Right cardiac atrium (tissue), 5 donors: ENCODE data around the gene TEX51. TPM values are rescaled to one million over a fixed set of nuclear protein-coding genes. Genes with fewer than 3 reads are reported as not detected.

Source experiments
- ATAC-seq, 2 donors: fragments of 200-7000 bp; cut with Tn5 transposase; one replicate each; pipeline versions ENCODE4 v1.8.0 to v1.9.1; 2020; ENCODE audit warnings: moderate library complexity in 2 of 2, mild to moderate bottlenecking in 1 of 2
- DNase-seq, 3 donors: peaks; one replicate each; pipeline ENCODE4 v3.0.0-alpha.2; 2020
- H3K27ac ChIP-seq: one replicate; pipeline ENCODE4 v1.5.1; 2013; ENCODE audit warnings: mild to moderate bottlenecking, low read length, control low read depth, moderate library complexity
- H3K27me3 ChIP-seq: one replicate; pipeline ENCODE4 v1.6.1; 2013; ENCODE audit not compliant: control insufficient read depth, insufficient read depth
- H3K4me1 ChIP-seq: one replicate; pipeline ENCODE4 v1.6.1; 2013; ENCODE audit warnings: low read length; ENCODE audit not compliant: control insufficient read depth, insufficient read depth
- H3K4me3 ChIP-seq: one replicate; pipeline ENCODE4 v1.5.1; 2013; ENCODE audit warnings: low read length, control low read depth
- H3K9me3 ChIP-seq: one replicate; pipeline ENCODE4 v1.6.1; 2013; ENCODE audit warnings: low read length; ENCODE audit not compliant: control insufficient read depth
- WGBS: extraction: QIAGEN DNeasy Blood & Tissue Kit; methylation state at CpG from one replicate; pipeline ENCODE4 v1.1.7; 2013; 5-methylcytosine and 5-hydroxymethylcytosine counted together
- intact Hi-C, 4 donors: fragments of 100-400 bp; cut with DNase I; formaldehyde crosslinking; loops; one replicate each; pipeline versions ENCODE4 v1.11.0 to v1.14.0; 2022 to 2023
- polyA plus RNA-seq: library from polyadenylated mRNA; stranded (reverse); fragments of 200-250 nt; gene quantifications from one replicate; pipeline ENCODE4 v1.2.3, GENCODE V29; 2013
- total RNA-seq, 4 donors: library from RNA; stranded (reverse); fragmentation: NEBNext Ultra II Directional; extraction: Animal tissue kit (Norgen Biotek cat#: 25700); gene quantifications; one replicate each; pipeline ENCODE4 v1.2.1, GENCODE V29; 2021
- donor health status: healthy with polysubstance abuse.
- donor health status: DM: no; HTN: yes; CAD: no.
- donor health status: DM: no; HTN: no; CAD: no.
- donor health status: DM: no; HTN: yes; CAD: no; lungs with severe emphysema.
- donor health status: DM: yes; HTN: yes; CAD: no.

Gene TEX51
- total and polyA plus RNA-seq, 5 donors, result not detected

DNA sequence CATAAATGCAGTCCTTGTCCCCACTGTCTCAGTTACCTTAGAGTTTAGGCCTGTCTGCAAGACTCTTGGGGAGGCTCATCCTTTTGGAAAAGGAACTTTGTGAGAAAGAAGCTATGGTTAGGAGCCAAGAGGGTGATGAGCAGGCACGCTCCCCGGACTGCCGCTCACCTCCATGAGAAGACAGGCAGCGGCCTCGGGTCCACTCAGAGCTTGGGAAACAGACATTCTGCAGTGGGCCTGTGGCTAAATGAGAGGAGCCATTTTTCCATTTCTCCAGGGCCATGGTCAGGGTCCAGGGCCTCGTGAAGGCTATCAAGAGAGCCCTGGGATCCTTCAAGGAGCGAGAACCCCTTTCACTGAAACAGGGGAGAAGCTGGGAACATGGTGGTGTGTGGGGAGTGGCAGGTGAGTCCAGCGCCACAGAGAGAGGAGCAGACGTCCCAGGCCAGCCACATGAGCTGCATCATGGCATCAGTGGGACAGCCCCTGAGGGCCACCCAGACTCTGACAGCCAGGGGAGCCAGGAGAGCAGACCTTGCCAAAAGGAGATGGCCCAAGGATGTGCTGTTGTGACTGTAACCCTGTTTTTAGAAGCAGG, 4.0 kb upstream of the TEX51 start:
- Histone ChIP-seq H3K4me3 (no peak overlapping the region), H3K27ac (no peak overlapping the region), H3K27me3 (no peaks in the 10 kb centered on the region), H3K9me3 (no peaks in the 10 kb centered on the region), H3K4me1 (no peaks in the 10 kb centered on the region)
- ATAC-seq, result no peak
- no peak for DNase-seq
- intact Hi-C loops, result no loop called here
- WGBS, result 86% methylated on average over 9 of the region's 9 CpGs

DNA sequence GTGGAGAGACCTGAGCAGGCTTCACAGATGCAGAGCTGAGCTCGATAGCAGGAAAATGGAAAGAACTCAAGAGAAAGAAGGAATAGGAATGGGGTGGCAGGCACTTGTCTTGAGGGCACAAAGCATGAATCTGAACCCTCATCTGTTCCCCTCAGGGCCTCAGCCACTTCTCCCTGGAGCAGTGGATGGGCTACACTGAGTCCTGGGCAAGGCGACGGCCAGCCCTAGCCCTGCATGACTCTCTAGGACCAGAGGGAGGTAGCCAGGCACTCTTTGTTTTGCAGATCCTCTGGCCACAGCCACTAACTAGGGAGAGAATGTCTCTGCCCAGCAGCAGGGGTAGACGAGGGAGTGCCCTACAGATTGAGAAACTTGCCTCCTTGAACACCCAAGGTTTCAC, 3.4 kb upstream of the TEX51 start:
- DNase-seq (no peak), ATAC-seq (no peak)
- H3K27me3 ChIP-seq, result no peaks in the 10 kb centered on the region
- 56% methylated on average over 4 of the region's 4 CpGs for WGBS
- H3K4me1 ChIP-seq, result no peaks in the 10 kb centered on the region
- intact Hi-C loops, result no loop called here
- no peak overlapping the region for H3K27ac ChIP-seq
- H3K9me3 ChIP-seq, result no peaks in the 10 kb centered on the region
- H3K4me3 ChIP-seq, result no peak overlapping the region

DNA sequence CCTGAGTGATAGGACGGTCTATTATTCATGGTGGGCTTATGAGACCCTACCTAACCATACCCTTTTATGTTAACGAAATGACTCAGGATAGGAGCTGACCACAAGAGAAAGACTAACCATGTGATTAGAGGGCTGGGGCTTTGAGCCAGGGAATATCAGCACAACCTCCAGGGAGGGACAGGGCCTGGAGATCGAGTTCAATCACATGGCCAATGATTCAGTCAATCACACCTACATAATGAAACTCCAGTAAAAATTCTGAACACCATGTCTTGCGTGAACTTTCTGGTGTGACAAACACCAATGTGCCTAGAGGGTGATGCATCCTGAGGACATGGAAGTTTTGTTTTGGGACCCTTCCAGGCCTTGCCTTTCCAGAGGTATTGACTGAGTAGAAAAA, 2.2 kb upstream of the TEX51 start:
- DNase-seq, result no peak
- no peak overlapping the region for H3K4me3 ChIP-seq
- H3K9me3 ChIP-seq, result no peaks in the 10 kb centered on the region
- no peaks in the 10 kb centered on the region for H3K4me1 ChIP-seq
- no peak overlapping the region for H3K27ac ChIP-seq
- intact Hi-C loops, result no loop called here
- no peaks in the 10 kb centered on the region for H3K27me3 ChIP-seq
- no peak for ATAC-seq
- WGBS, result 59% methylated on average over 4 of the region's 4 CpGs

DNA sequence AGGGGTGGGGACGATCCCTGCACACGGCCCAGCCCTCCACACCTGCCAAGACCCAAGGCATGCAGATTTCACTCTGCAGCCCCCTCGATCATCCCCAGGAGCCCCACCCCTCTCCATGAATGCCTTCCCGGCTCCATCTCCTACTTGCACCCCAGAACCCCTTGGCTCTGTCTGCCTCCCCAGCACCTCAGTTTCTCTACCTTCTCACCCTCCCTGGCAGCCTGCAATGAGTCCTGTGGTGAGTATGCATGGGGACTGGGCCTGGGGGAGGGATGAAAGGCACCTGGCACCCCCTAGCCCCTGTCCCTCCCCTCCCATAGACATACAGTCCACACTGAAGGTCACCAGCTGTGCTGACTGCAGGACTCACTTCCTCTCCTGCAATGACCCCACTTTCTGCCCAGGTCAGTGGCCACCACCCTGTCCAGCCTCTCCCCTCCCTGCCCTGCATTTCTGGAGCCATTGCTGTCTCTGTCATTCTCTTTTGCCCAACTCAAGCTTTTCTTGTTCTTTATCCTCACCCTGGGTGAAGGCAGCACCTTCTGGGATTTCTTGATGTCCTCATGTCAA, 1.0 kb downstream of the TEX51 start:
- WGBS, result 81% methylated on average over 4 of the region's 4 CpGs
- Histone ChIP-seq H3K4me1 (no peaks in the 10 kb centered on the region), H3K27ac (no peak overlapping the region), H3K9me3 (no peaks in the 10 kb centered on the region), H3K27me3 (no peaks in the 10 kb centered on the region), H3K4me3 (no peak overlapping the region)
- DNase-seq (no peak), ATAC-seq (no peak)
- intact Hi-C loops, result no loop called here

DNA sequence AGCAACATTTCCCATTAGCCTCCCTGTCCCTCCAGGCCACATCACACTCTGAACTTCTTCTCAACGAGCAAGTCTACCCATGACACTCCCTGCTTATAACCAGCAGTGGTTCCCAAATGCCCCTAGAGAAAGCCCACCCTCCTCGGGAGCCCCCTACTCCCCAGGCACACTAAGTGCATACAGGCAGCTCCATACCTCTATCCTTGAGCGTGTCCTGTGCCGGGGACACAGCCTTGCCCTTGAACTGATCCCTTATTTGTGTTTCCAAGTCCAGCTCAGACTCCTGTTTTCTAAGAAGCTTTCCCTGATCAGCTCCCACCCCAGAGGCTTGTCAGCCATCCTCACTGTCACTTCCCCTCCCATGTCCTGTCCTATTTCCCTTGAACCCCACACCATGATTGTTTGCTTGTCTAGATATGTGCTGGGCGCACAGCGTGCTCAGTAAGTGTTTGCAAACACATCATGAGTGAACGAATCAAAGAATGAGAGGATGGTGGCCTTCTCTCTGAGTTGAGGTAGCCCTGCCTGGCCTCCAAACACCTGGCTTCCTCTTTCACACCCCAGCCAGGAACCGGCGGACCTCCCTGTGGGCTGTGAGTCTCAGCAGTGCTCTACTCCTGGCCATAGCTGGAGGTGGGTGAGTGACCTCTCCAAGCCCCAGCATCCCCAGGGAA, 2.1 kb downstream of the TEX51 start:
- Histone ChIP-seq H3K27me3 (no peaks in the 10 kb centered on the region), H3K4me3 (no peak overlapping the region), H3K27ac (no peak overlapping the region), H3K4me1 (no peaks in the 10 kb centered on the region), H3K9me3 (no peaks in the 10 kb centered on the region)
- ATAC-seq (no peak), DNase-seq (no peak)
- 81% methylated on average over 9 of the region's 9 CpGs for WGBS
- intact Hi-C loops, result no loop called here

DNA sequence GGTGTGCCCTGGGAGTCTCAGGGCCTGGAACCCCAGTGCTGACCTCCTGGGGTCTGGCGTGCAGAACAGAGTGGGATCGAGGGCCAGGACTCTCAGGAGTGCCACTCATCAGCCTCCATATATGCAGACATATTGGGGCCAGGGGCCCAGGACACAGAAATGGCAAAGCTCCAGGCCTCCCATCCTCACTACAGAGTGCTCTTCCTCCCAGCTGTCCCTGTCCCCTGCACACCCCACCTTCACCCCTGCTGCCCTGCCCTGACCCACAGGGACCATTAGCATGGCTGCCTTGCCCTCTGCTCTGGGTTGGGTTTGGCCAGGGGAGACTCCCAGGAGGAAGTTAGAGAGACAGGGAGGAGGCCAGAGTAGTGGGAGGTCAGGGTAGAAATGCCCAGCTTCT, 2.8 kb downstream of the TEX51 start:
- Histone ChIP-seq H3K27ac (no peak overlapping the region), H3K4me1 (no peaks in the 10 kb centered on the region), H3K27me3 (no peaks in the 10 kb centered on the region), H3K9me3 (no peaks in the 10 kb centered on the region), H3K4me3 (no peak overlapping the region)
- ATAC-seq (no peak), DNase-seq (no peak)
- intact Hi-C loops, result no loop called here
- 82% methylated on average over 2 of the region's 2 CpGs for WGBS

DNA sequence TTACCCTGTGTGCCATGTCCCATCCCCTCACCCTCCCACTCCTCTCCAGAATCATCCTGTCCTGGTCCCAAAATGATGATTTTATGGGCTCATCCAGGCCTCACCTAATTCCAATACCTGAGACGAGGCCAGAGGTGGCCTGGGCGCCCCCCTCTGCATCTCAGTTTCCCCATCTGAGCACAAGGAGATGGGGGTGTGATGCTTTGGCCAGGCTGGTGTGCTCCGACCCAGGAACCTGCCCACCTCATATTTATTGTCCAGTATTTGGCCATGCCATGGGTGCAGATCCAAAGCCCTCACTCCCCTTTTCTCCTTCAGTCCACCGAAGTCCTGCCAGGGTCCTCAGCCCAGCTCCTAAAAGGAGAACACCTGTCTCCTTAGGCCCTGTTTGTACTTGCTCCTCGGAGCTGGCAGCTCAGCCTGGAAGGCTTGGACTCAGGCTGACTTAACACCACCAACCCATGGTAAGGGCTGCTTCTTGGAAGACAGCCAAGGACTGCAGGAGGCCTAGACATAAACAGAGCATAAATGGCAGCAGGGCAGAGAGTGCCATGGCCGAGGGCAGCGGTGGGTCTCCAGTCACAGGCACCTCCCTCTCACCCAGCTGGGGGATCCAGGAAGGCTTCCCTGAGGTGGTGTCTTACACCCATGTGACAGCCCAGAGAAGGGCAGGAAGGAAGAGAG, 3.6 kb downstream of the TEX51 start:
- DNase-seq (no peak), ATAC-seq (no peak)
- no peaks in the 10 kb centered on the region for H3K4me1 ChIP-seq
- H3K9me3 ChIP-seq, result no peaks in the 10 kb centered on the region
- H3K27ac ChIP-seq, result no peak overlapping the region
- H3K4me3 ChIP-seq, result no peak overlapping the region
- intact Hi-C loops, result no loop called here
- 74% methylated on average over 7 of the region's 7 CpGs for WGBS
- no peaks in the 10 kb centered on the region for H3K27me3 ChIP-seq

DNA sequence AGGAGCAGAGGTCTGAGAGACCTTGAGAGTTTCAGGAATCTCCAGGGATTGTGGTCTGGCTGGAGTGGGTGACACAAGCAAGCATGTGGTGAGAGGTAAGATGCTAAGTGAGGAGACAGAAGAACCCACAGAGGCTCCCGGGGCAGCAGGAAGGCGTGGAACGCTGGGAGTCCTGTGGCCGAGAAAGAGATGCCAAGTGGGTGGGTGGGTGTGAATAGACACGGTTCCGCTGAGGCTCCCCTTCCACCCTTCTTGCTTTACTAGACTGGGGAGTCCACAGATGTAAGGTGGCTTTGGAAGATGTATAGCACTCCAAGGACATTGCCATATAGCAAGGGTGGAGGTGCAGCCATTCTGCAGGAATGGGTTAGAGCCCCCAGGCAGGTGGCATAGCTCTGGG, 4.2 kb downstream of the TEX51 start:
- no peak for ATAC-seq
- intact Hi-C loops, result no loop called here
- H3K4me1 ChIP-seq, result no peaks in the 10 kb centered on the region
- H3K4me3 ChIP-seq, result no peak overlapping the region
- no peak overlapping the region for H3K27ac ChIP-seq
- DNase-seq, result no peak
- 87% methylated on average over 6 of the region's 6 CpGs for WGBS
- H3K9me3 ChIP-seq, result no peaks in the 10 kb centered on the region
- no peaks in the 10 kb centered on the region for H3K27me3 ChIP-seq

DNA sequence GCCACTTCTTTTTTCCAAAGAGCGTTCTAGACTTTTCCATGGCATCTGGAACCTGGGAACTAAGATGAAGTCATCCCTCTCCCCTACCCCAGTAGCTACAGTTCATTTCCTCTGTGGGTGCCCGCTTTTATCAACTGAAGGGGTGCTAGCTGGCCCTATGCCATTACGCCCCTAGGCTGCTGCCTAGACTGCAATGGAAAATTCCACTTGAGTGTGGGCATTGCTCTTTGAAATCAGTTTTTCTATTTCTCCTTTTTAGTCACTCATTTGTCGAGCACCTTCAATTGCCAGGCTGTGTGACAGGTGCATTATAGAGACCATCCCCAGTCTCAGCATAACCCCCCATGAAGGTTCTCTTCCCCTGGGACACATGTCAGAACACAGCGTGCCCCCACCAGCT, 7.3 kb downstream of the TEX51 start:
- Histone ChIP-seq H3K4me1 (no peaks in the 10 kb centered on the region), H3K9me3 (no peaks in the 10 kb centered on the region), H3K27ac (no peak overlapping the region), H3K27me3 (no peaks in the 10 kb centered on the region), H3K4me3 (no peak overlapping the region)
- no peak for DNase-seq
- intact Hi-C loops, result no loop called here
- 89% methylated on average over 5 of the region's 5 CpGs for WGBS
- ATAC-seq, result no peak

DNA sequence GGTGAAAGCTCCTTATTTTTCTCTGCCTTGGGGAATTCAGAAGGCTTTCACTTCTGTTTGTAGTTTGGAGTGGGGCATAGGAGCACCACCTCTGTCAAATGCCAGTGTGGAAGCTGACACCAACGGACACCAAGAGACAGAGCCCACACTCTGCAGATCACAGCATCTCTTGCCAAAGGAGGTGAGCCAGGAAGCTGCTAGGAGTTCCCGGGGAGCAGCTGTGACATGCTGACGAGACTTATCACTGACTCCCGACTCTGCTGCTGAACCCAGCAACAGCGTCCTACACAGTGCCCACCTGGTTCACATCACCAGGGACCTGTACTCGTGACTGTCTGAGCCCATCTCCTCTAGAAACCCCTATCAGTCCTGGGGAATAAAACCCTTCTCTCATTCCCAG, 8.1 kb downstream of the TEX51 start:
- Histone ChIP-seq H3K27ac (no peak overlapping the region), H3K4me1 (no peaks in the 10 kb centered on the region), H3K9me3 (no peaks in the 10 kb centered on the region), H3K27me3 (no peaks in the 10 kb centered on the region), H3K4me3 (no peak overlapping the region)
- DNase-seq (no peak), ATAC-seq (no peak)
- 42% methylated on average over 6 of the region's 6 CpGs for WGBS
- intact Hi-C loops, result no loop called here

DNA sequence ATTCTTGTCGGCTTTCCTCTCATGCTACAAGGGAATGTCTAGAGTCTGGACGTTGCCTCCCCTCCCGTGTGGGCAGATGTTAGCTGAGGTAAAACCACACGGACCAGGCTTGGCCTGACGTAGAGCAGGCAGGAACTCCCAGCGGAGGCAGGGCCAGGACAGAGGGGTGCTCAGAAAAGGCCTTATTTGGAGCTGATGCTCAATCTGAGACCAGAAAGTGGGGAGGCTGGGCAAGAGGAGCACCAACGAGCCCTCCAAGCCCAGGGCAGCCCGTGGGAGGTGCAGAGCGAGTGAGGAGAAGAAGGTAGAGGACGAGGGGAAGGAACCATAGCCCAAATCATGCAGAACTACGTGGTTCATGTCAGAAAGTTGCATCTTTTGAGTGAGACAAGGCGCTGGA, 9.0 kb downstream of the TEX51 start:
- Histone ChIP-seq H3K9me3 (no peaks in the 10 kb centered on the region), H3K4me3 (no peak overlapping the region), H3K4me1 (no peaks in the 10 kb centered on the region), H3K27ac (no peak overlapping the region), H3K27me3 (no peaks in the 10 kb centered on the region)
- DNase-seq, result no peak
- ATAC-seq, result no peak
- 77% methylated on average over 12 of the region's 12 CpGs for WGBS
- intact Hi-C loops, result no loop called here
